Fibroblast of villous mesenchyme (primary cell): Measurements from ENCODE around the gene ZNF652. TPM values are rescaled to one million over a fixed set of nuclear protein-coding genes. Genes with fewer than 3 reads are reported as not detected.
A peak's percentile ranks its signal among the peaks of the same experiment; 100 is the strongest.
"Not testable (repeated sequence)": the region's sequence is repeated elsewhere in the genome, so short reads cannot be mapped to it uniquely, and the experiment has no call there.

Source experiments
- DNase-seq: peaks from one replicate; pipeline ENCODE4 v3.0.0-alpha.2; 2010; ENCODE audit warnings: low read depth
- H3K4me3 ChIP-seq: 2 replicates; pipeline ENCODE4 v1.5.1; 2011; ENCODE audit warnings: low read depth, mild to moderate bottlenecking, low read length
- total RNA-seq: library from RNA; depleted of rRNA; stranded (reverse); fragments of >200 nt; gene quantifications from 2 replicates; pipeline ENCODE4 v1.2.3, GENCODE V29; 2012
- TF ChIP-seq, protein P1 (sequence below): IDR thresholded peaks from 2 replicates; pipeline ENCODE4 v1.5.1; 2012; ENCODE audit warnings: low read depth, mild to moderate bottlenecking, low read length; ENCODE audit not compliant: insufficient read depth

Gene ZNF652
- total RNA-seq, 1 donor: 24.6 TPM

DNA sequence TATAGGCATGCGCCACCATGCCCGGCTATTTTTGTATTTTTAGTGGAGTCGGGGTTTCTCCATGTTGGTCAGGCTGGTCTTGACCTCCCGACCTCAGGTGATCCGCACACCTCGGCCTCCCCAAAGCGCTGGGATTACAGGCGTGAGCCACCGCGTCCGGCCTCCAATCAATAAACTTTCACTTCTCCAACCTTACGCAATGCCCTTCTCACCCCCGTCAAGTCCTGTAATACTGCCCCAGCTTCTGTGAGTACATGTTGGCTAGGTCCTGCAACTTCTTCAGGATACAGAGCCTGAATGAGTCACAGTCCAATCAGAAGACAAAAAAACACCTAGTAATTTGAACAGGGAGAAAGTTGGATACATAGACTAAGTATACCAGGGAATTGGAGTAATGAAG, 84.4 kb downstream of the ZNF652 start:
- no peak for DNase-seq
- H3K4me3 ChIP-seq: no peak overlapping the region
- TF ChIP-seq, protein P1, sequence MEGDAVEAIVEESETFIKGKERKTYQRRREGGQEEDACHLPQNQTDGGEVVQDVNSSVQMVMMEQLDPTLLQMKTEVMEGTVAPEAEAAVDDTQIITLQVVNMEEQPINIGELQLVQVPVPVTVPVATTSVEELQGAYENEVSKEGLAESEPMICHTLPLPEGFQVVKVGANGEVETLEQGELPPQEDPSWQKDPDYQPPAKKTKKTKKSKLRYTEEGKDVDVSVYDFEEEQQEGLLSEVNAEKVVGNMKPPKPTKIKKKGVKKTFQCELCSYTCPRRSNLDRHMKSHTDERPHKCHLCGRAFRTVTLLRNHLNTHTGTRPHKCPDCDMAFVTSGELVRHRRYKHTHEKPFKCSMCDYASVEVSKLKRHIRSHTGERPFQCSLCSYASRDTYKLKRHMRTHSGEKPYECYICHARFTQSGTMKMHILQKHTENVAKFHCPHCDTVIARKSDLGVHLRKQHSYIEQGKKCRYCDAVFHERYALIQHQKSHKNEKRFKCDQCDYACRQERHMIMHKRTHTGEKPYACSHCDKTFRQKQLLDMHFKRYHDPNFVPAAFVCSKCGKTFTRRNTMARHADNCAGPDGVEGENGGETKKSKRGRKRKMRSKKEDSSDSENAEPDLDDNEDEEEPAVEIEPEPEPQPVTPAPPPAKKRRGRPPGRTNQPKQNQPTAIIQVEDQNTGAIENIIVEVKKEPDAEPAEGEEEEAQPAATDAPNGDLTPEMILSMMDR: no peak

DNA sequence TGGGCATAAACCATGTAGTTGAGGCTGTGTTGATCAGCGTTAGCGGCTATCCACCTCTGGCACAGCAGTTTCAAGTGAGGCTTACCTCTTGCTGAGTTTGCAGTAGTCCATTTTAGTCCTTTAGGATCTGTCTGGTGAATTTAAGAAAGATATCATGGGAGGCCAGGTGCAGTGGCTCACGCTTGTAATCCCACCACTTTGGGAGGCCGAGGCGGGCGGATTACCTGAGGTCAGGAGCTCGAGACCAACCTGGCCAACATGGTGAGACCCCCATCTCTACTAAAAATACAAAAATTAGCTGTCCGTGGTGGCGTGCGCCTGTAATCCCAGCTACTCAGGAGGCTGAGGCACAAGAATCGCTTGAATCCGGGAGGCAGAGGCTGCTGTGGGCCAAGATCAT, 86.1 kb downstream of the ZNF652 start:
- not testable (repeated sequence) for DNase-seq, H3K4me3 ChIP-seq

DNA sequence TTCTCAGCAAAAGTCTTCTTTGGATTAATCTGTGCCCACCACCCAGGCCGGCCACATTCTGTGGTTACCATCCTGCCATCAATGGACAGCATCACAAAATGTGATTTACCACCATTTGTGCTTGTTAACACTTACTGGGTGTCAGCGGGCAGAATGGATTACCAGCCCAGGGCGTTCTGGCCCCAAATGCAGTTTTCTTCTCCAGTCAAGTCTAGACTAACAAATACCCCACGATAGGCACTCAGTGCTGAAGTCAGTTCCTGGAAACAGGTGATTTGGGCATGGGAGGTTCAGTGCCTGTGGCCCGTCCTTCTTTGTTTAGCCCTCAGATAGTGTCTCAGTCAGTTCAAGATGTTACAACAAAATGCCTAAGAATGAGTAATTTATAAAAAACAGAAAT, 92.7 kb downstream of the ZNF652 start:
- no peak overlapping the region for H3K4me3 ChIP-seq
- TF ChIP-seq, protein P1: no peak
- DNase-seq: no peak

DNA sequence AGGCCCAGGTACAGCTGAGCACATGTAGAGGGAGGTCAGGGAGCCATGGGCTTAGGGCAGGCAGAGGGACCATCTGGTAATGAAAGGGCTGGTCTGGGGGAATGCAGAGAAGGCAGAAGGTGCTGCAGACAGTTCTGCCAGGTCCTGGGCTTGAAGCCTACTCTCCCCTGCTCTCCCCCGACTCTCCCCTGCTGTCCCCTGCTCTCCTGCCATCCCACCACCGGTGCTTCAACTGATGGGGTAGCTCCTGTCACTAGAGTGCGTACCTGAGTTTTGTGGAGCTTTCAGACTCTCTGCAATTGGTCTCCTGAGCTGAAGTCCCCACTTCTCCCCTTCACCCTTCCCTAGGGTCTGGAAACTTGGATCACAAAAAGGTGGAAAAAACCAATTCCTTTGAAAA, 94.1 kb downstream of the ZNF652 start:
- H3K4me3 ChIP-seq: no peak overlapping the region
- DNase-seq: no peak
- TF ChIP-seq, protein P1: no peak

DNA sequence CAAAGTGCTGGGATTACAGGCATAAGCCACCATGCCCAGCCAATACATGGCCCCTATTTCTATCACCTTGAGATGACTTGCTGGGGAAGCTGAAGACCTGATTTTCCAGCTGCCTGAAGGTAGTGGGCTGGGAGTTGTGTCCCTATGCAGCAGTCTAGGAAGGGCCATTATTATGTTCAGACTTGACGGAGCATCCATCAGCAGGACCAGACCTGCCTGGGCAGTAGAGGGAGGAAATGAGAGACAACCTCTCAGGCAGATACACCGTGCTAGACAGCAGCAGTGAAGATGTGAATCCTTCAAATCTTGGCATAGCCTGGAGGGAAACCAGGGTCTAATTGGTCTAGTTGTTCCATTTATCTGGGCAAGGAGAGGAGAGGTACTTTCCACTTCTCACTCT, 95.8 kb downstream of the ZNF652 start:
- no peak overlapping the region for H3K4me3 ChIP-seq
- TF ChIP-seq, protein P1: no peak
- DNase-seq: no peak

DNA sequence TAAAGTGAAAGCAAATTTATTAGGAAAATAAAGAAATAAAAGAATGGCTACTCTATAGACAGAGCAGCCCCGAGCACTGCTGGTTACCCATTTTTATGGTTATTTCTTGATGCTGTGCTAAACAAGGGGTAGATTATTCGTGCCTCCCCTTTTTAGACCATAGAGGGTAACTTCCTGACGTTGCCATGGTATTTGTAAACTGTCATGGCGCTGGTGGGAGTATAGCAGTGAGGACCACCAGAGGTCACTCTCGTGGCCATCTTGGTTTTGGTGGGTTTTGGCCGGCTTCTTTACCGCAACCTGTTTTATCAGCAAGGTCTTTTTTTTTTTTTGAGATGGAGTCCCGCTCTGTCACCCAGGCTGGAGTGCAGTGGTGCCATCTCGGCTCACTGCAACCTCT, 100.5 kb downstream of the ZNF652 start:
- DNase-seq, H3K4me3 ChIP-seq: not testable (repeated sequence)

DNA sequence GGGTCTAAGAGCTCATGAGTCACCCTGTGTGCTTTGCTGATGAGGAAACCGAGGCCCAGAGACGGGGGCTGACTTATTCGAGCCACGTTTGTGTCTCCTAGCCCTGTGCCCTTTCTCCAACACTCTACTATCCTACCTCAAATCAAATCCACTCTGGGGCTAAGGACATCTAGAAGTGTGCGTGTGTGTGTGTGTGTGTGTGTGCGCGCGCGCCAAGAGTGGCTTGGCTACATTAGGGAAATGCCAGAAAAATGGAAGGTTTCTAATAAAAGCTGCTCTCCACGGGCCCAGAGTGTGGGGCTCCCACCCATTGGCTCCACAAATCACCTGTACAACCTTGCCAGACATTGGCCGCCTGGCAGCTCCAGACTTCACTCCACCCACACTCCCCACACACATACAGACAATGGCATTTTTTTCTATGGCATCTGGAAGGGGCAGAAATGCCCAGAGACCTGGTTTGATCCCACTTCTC, 101.2 kb downstream of the ZNF652 start:
- TF ChIP-seq, protein P1: no peak
- peak; percentile 91 for DNase-seq

DNA sequence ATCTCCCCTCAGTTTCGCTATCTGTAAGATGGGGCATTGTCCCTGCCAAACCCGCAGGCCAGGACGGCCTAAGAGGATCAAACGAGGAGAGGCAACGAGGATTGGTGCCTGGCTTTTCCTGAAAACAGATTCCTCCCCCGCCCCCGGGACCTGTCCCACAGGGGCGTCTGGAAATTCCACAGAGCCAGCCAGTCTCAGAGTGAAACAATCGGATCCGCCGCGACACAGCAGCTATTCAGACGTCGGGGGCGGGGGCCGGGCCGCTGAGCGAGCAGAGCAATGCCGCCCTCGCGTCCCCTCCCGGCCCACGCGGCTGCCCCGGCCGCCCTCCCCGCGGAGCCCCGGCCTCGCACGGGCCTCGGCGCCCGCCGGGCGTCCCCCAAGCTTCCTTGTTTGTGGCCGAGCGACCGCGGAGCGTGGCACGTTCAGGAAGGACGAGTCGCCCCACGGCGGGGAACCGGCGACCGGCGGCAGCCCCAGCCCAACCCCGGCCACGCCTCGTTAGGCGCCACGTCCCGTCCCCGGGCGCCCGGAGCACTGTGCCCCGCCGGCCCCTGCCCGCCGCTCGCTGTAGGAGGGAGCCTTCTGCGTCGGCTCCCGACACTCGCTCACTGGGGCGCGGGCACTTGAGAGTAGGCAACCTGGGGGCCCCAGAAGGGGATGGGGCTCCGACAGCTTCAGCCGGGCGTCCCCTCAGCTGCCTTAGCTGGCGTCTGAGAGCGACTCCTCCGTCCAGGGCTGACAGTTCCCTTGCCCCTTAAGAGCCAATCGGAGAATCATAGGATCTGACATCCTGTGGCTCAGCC, 101.8 kb downstream of the ZNF652 start:
- TF ChIP-seq, protein P1: no peak
- DNase-seq: peak; percentile 42
- peak overlapping the region; percentile 58 for H3K4me3 ChIP-seq

More for the DNA sequence above, 101.2 kb downstream of the ZNF652 start:
- peak overlapping the region; percentile 58 for H3K4me3 ChIP-seq
